Neuronal stem cell (in vitro differentiated cells): ENCODE data around the gene GALM.

ENCODE experiments used
- DNase-seq: peaks from one replicate; pipeline ENCODE4 v3.0.0-alpha.2; 2013; ENCODE audit warnings: low spot score
- H2AFZ ChIP-seq: one replicate; pipeline ENCODE4 v1.6.1; 2013; ENCODE audit warnings: mild to moderate bottlenecking, low read length, inconsistent platforms
- H2AK5ac ChIP-seq: 2 replicates; pipeline ENCODE4 v1.6.1; 2013; ENCODE audit warnings: low read depth, mild to moderate bottlenecking, inconsistent platforms, low read length, moderate library complexity, mixed read lengths
- H2BK120ac ChIP-seq: 2 replicates; pipeline ENCODE4 v1.6.1; 2013; ENCODE audit warnings: low read depth, mild to moderate bottlenecking, inconsistent platforms, low read length, moderate library complexity, mixed read lengths
- H2BK12ac ChIP-seq: one replicate; pipeline ENCODE4 v1.6.1; 2013; ENCODE audit warnings: low read length, inconsistent platforms
- H2BK15ac ChIP-seq: 2 replicates; pipeline ENCODE4 v1.6.1; 2013; ENCODE audit warnings: mild to moderate bottlenecking, low read length, inconsistent platforms, mixed read lengths
- H2BK5ac ChIP-seq: one replicate; pipeline ENCODE4 v1.6.1; 2013; ENCODE audit warnings: inconsistent platforms, mild to moderate bottlenecking, low read length, moderate library complexity
- H3K14ac ChIP-seq: one replicate; pipeline ENCODE4 v1.6.1; 2013; ENCODE audit warnings: low read length, inconsistent platforms
- H3K18ac ChIP-seq: 2 replicates; pipeline ENCODE4 v1.6.1; 2013; ENCODE audit warnings: low read length, inconsistent platforms
- H3K23ac ChIP-seq: 2 replicates; pipeline ENCODE4 v1.6.1; 2013; ENCODE audit warnings: low read depth, mild to moderate bottlenecking, mixed read lengths, low read length, inconsistent platforms; ENCODE audit not compliant: poor library complexity
- H3K27ac ChIP-seq: replicated peaks from 3 replicates; pipeline ENCODE4 v1.5.1; 2013; ENCODE audit warnings: low read length, inconsistent platforms
- H3K27me3 ChIP-seq, 3 experiments: 2 replicates each; pipeline ENCODE4 v1.6.1; 2013; ENCODE audit warnings: low read length in 3 of 3, mild to moderate bottlenecking in 2 of 3, inconsistent platforms in 1 of 3, low read depth in 1 of 3, mixed read lengths in 1 of 3, moderate library complexity in 1 of 3; ENCODE audit not compliant: control insufficient read depth in 3 of 3, insufficient read depth in 3 of 3
- H3K36me3 ChIP-seq, 2 donors: replicated peaks in 1 of 2; 2 replicates each; pipeline ENCODE4 v1.6.1; 2013; ENCODE audit warnings: low read length in 2 of 2; ENCODE audit not compliant: control insufficient read depth in 2 of 2, insufficient read depth in 2 of 2
- H3K4ac ChIP-seq: 2 replicates; pipeline ENCODE4 v1.6.1; 2013; ENCODE audit warnings: inconsistent platforms, mild to moderate bottlenecking, low read length, moderate library complexity
- H3K4me1 ChIP-seq, 2 donors: 1 replicate in 1 of 2; 2 replicates in 1 of 2; pipeline ENCODE4 v1.6.1; 2013; ENCODE audit warnings: low read length in 2 of 2, low read depth in 1 of 2; ENCODE audit not compliant: control insufficient read depth in 2 of 2, insufficient read depth in 1 of 2
- H3K4me2 ChIP-seq: one replicate; pipeline ENCODE4 v1.6.1; 2013; ENCODE audit warnings: mild to moderate bottlenecking, low read length, inconsistent platforms; ENCODE audit not compliant: insufficient read depth, poor library complexity, severe bottlenecking
- H3K4me3 ChIP-seq, 2 donors: 2 replicates each; pipeline ENCODE4 v1.5.1; 2013; ENCODE audit warnings: low read length in 2 of 2, mild to moderate bottlenecking in 2 of 2, inconsistent platforms in 1 of 2, moderate library complexity in 1 of 2
- H3K79me1 ChIP-seq: one replicate; pipeline ENCODE4 v1.6.1; 2013; ENCODE audit warnings: low read depth, mild to moderate bottlenecking, inconsistent platforms, low read length, moderate library complexity
- H3K9ac ChIP-seq: one replicate; pipeline ENCODE4 v1.6.1; 2013; ENCODE audit warnings: mild to moderate bottlenecking, low read depth, low read length, inconsistent platforms; ENCODE audit not compliant: poor library complexity
- H3K9me3 ChIP-seq, 2 donors: replicated peaks in 1 of 2; 2 replicates each; pipeline versions ENCODE3 to v1.6.1; 2013; ENCODE audit warnings: low read length in 2 of 2, mild to moderate bottlenecking in 2 of 2, inconsistent platforms in 1 of 2, low read depth in 1 of 2, mixed read lengths in 1 of 2, moderate library complexity in 1 of 2; ENCODE audit not compliant: control insufficient read depth in 2 of 2, insufficient read depth in 1 of 2
- H4K8ac ChIP-seq: one replicate; pipeline ENCODE4 v1.6.1; 2013; ENCODE audit warnings: low read depth, mild to moderate bottlenecking, inconsistent platforms, low read length, moderate library complexity
- H4K91ac ChIP-seq: one replicate; pipeline ENCODE4 v1.6.1; 2013; ENCODE audit warnings: low read length, low read depth, mild to moderate bottlenecking, inconsistent platforms; ENCODE audit not compliant: poor library complexity
- WGBS, 2 donors: extraction: QIAGEN DNeasy Blood & Tissue Kit; methylation state at CpG; one replicate each; pipeline ENCODE4 v1.1.7; 2013; ENCODE audit warnings: missing lambda C conversion rate in 2 of 2, mixed read lengths in 1 of 2; ENCODE audit not compliant: insufficient read length in 2 of 2, insufficient replicate concordance in 1 of 2; ENCODE audit errors: extremely low coverage in 2 of 2; 5-methylcytosine and 5-hydroxymethylcytosine counted together

GALM gene

GRCh38 chr2:38653715-38654527, 12.0 kb upstream of the GALM start:
- no peak overlapping the region for H3K14ac ChIP-seq
- peaks cover 0 to 3% (median 0%) of the 10 kb centered on the region in 3 experiments for H3K27me3 ChIP-seq
- no peak overlapping the region for H3K9ac ChIP-seq
- H3K79me1 ChIP-seq, result no peaks in the 10 kb centered on the region
- H3K27ac ChIP-seq, result no peak overlapping the region
- H3K23ac ChIP-seq, result no peak overlapping the region
- H2AK5ac ChIP-seq, result no peak overlapping the region
- no peak overlapping the region for H3K4ac ChIP-seq
- no peak for DNase-seq
- H2BK120ac ChIP-seq, result no peak overlapping the region
- H2BK5ac ChIP-seq, result no peak overlapping the region
- H2BK15ac ChIP-seq, result no peak overlapping the region
- no peaks in the 10 kb centered on the region for H3K4me1 ChIP-seq
- WGBS, 2 donors, result no CpG with 5 or more reads among the region's 10 CpGs
- no peak overlapping the region for H2BK12ac ChIP-seq
- no peak overlapping the region for H3K18ac ChIP-seq
- H3K9me3 ChIP-seq, result no peaks in the 10 kb centered on the region
- no peaks in the 10 kb centered on the region for H3K36me3 ChIP-seq
- no peak overlapping the region for H4K8ac ChIP-seq
- H2AFZ ChIP-seq, result peak overlapping the region; percentile 55
- H3K4me3 ChIP-seq, result no peak overlapping the region
- H3K4me2 ChIP-seq, result no peak overlapping the region
- no peak overlapping the region for H4K91ac ChIP-seq

GRCh38 chr2:38654528-38655381, 11.2 kb upstream of the GALM start:
- Histone ChIP-seq H3K4me2 (no peak overlapping the region), H3K36me3 (no peaks in the 10 kb centered on the region), H3K4me1 (no peaks in the 10 kb centered on the region), H2BK12ac (no peak overlapping the region), H2BK120ac (no peak overlapping the region), H2BK5ac (no peak overlapping the region), H3K27me3 (peaks cover 0 to 3% (median 0%) of the 10 kb centered on the region in 3 experiments), H3K9ac (no peak overlapping the region), H2BK15ac (no peak overlapping the region), H3K14ac (no peak overlapping the region), H3K4me3 (no peak overlapping the region), H3K23ac (no peak overlapping the region), H3K4ac (no peak overlapping the region), H3K79me1 (no peaks in the 10 kb centered on the region), H3K18ac (no peak overlapping the region), H2AFZ (peak overlapping the region; percentile 55), H4K91ac (no peak overlapping the region), H2AK5ac (no peak overlapping the region), H3K9me3 (no peaks in the 10 kb centered on the region), H4K8ac (no peak overlapping the region), H3K27ac (no peak overlapping the region)
- DNase-seq, result no peak
- no CpG with 5 or more reads among the region's 13 CpGs for WGBS, 2 donors

- Histone ChIP-seq H3K9ac (no peak overlapping the region), H2AK5ac (no peak overlapping the region), H3K36me3 (no peaks in the 10 kb centered on the region), H3K4ac (no peak overlapping the region), H3K27ac (no peak overlapping the region), H3K9me3 (no peaks in the 10 kb centered on the region), H4K8ac (no peak overlapping the region), H3K4me1 (no peaks in the 10 kb centered on the region), H2BK120ac (no peak overlapping the region), H2BK12ac (no peak overlapping the region), H3K14ac (no peak overlapping the region), H2BK5ac (no peak overlapping the region), H2AFZ (no peak overlapping the region), H3K27me3 (peaks cover 0 to 3% (median 0%) of the 10 kb centered on the region in 3 experiments), H2BK15ac (no peak overlapping the region), H3K79me1 (no peaks in the 10 kb centered on the region), H3K23ac (no peak overlapping the region), H3K18ac (no peak overlapping the region), H4K91ac (no peak overlapping the region), H3K4me2 (no peak overlapping the region), H3K4me3 (peak overlapping the region in 1 of 2 donors; percentile 8)
- DNase-seq, result no peak
- WGBS, 2 donors, result no CpG with 5 or more reads among the region's 1 CpG
These were observed 10.5 kb upstream of the GALM start for GRCh38 chr2:38655441-38655840.

GRCh38 chr2:38656866-38657480, 8.9 kb upstream of the GALM start:
- no peak overlapping the region for H2BK12ac ChIP-seq

More at GRCh38 chr2:38656866-38657480, 8.9 kb upstream of the GALM start:
- H3K4me2 ChIP-seq, result no peak overlapping the region
- no peaks in the 10 kb centered on the region for H3K36me3 ChIP-seq
- no peak overlapping the region for H3K27ac ChIP-seq
- H2BK120ac ChIP-seq, result no peak overlapping the region
- H3K4me3 ChIP-seq, result no peak overlapping the region
- no peak overlapping the region for H2BK5ac ChIP-seq
- H3K4ac ChIP-seq, result no peak overlapping the region
- H3K9ac ChIP-seq, result no peak overlapping the region
- H3K79me1 ChIP-seq, result no peaks in the 10 kb centered on the region
- H3K14ac ChIP-seq, result no peak overlapping the region
- H3K9me3 ChIP-seq, result no peaks in the 10 kb centered on the region
- no peak overlapping the region for H2BK15ac ChIP-seq
- no peaks in the 10 kb centered on the region for H3K27me3 ChIP-seq
- no peak for DNase-seq
- no peak overlapping the region for H4K8ac ChIP-seq
- no peak overlapping the region for H3K23ac ChIP-seq
- H3K18ac ChIP-seq, result no peak overlapping the region
- no CpG with 5 or more reads among the region's 4 CpGs for WGBS, 2 donors
- H3K4me1 ChIP-seq, result no peaks in the 10 kb centered on the region
- H2AK5ac ChIP-seq, result no peak overlapping the region
- no peak overlapping the region for H4K91ac ChIP-seq
- H2AFZ ChIP-seq, result no peak overlapping the region
